GM10266 (cell line): ENCODE measurements around the gene SHH.

Experiments
- DNase-seq: peaks from one replicate; pipeline ENCODE4 v3.0.0; 2012; ENCODE audit errors: extremely low spot score
- CTCF ChIP-seq: IDR thresholded peaks from 2 replicates; pipeline ENCODE4 v1.5.1; 2012; ENCODE audit warnings: mild to moderate bottlenecking, low read depth; ENCODE audit not compliant: control insufficient read depth, insufficient read depth; ENCODE audit errors: missing control alignments

SHH gene

DNA sequence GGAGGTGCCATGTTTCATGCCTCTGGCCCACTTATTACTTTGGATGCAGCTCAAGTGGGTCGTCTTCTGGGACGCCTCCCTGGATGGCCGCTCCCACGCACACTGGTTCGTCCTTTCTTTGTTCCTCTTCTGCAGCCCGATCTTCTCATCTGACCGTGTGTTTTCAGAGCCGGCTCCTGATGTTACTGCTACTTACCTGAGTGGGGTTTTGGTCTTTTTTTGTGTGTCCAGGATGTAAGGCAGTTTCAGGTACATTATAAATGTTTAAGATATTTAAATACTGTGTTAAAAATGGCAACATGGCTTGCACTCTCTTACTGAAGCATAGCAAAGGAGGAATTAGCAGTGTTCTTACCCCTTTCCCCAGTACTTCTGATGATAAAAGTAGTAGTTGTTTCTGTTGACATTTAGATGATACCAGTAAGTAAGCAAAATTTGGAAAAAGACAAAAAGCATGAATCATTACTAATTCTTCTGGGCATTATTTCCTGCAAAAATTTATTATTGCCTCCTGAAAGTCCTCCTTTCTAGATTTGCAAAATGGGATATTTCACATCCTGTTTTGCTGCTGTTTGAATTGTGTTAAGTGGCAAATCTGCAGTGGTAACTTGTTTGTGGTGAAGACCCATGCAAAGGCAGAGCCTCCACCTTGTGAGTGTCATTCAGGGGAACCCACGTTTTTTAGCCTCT is 59.4 kb downstream of the SHH start:
- no peak for TF ChIP-seq CTCF
- DNase-seq, result peak; percentile 39

GRCh38 chr7:155751409-155751808 is 60.9 kb downstream of the SHH start:
- no peak for TF ChIP-seq CTCF
- DNase-seq, result no peak

DNA sequence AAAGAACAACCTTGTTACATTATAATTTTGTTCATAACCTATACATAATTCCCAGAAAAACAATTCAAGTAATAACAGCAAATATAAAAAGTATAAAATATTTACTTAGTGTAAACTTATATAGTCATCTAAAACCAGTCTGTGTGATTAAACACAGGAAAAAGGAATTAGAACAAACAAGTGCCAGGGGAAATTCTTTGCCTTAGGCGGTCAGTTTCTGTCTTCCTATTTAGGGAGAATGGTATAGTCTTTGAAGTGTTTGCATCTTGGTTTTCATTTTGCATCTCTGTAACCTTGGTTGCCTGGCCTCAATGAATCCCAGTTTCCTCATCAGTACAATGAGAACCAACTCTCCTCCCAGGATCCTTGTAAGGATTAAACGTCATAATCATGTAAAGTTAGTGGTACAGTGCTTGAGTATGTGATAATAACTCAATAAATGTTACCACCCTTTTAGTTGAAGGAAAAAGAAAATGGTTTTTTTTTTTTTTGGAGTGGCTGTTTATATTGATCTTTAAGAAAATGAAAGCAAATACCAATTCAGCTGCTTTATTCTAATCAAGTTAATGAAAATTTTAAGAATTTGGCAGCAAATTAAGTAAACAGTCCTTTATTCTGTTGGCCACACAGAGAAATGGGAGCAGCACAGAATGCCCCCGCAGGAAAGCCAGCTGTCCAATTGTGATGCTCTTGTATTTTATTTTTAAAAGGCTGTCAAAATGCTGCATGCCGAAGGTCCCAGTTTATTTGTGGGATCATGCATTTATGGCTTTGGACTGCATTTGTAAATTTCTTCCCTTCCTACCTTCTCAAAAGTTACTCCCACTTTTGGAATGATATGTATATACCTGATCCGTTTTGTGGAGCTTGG is 61.8 kb downstream of the SHH start:
- DNase-seq, result no peak
- no peak for TF ChIP-seq CTCF
